Body of pancreas (tissue), 4 donors: ENCODE data around the gene HHEX. TPM values are rescaled to one million over a fixed set of nuclear protein-coding genes. Genes with fewer than 3 reads are reported as not detected.

Source experiments
- ATAC-seq: fragments of 150-250 bp; one replicate; pipeline ENCODE4 v1.9.1; 2016
- DNase-seq, 4 donors: peaks; one replicate each; pipeline ENCODE4 v3.0.0-alpha.2; 2019
- H3K27ac ChIP-seq, 4 donors: fragments of 200-600 bp; sonication (generic); 1 replicate in 3 of 4; 2 replicates in 1 of 4; pipeline versions ENCODE4 v1.5.1 to v1.6.1; 2016 to 2019; ENCODE audit warnings: mild to moderate bottlenecking in 1 of 4, mixed read lengths in 1 of 4, moderate library complexity in 1 of 4
- H3K27me3 ChIP-seq, 2 donors: fragments of 200-600 bp; sonication (generic); one replicate each; pipeline ENCODE4 v1.6.0; 2016; ENCODE audit warnings: mild to moderate bottlenecking in 1 of 2
- H3K36me3 ChIP-seq, 2 donors: fragments of 200-600 bp; sonication (generic); replicated peaks in 1 of 2; 2 replicates each; pipeline ENCODE4 v1.5.1; 2016; ENCODE audit warnings: low read depth in 2 of 2; ENCODE audit not compliant: insufficient read depth in 1 of 2
- H3K4me1 ChIP-seq: fragments of 200-600 bp; sonication (generic); one replicate; pipeline ENCODE4 v1.6.0; 2016
- H3K4me3 ChIP-seq, 2 donors: fragments of 200-600 bp; sonication (generic); 1 replicate in 1 of 2; 2 replicates in 1 of 2; pipeline ENCODE4 v1.5.1; 2016 to 2019
- H3K9me3 ChIP-seq, 3 donors: fragments of 200-600 bp; sonication (generic); 1 replicate in 2 of 3; 2 replicates in 1 of 3; pipeline ENCODE4 v1.5.1; 2016
- POLR2A ChIP-seq, 3 donors: fragments of 450-650 bp; IDR thresholded peaks; one replicate each; pipeline ENCODE4 v1.6.1; 2016; ENCODE audit warnings: antibody characterized with exemption in 3 of 3, mild to moderate bottlenecking in 2 of 3
- WGBS, 2 donors: methylation state at CpG; one replicate each; pipeline ENCODE4 v1.1.5; 2017; 5-methylcytosine and 5-hydroxymethylcytosine counted together
- intact Hi-C: fragments of 100-400 bp; cut with DNase I; formaldehyde crosslinking; loops from one replicate; pipeline ENCODE4 v1.15.1; 2023
- total RNA-seq, 2 donors: library from RNA; depleted of rRNA; stranded (reverse); fragments of >200 nt; gene quantifications; one replicate each; pipeline ENCODE4 v1.1.0, GENCODE V29; 2016
- TF ChIP-seq, protein P1 (sequence below), 7 experiments: fragments of 450-650 bp in 4 of 7; fragments of 200-600 bp in 3 of 7; sonication (generic) in 3 of 7; IDR thresholded peaks; one replicate each; pipeline ENCODE4 v1.5.1; 2016 to 2019; ENCODE audit warnings: antibody characterized with exemption in 7 of 7

HHEX gene
- total RNA-seq, 2 donors from 2014 or later, result 33.5 to 37.9 TPM

- 64 to 86% methylated on average over 4 of the region's 4 CpGs for whole genome bisulfite sequencing, 2 donors
Measured at GRCh38 chr10:92702301-92702916, 12.7 kb downstream of the HHEX start.

DNA sequence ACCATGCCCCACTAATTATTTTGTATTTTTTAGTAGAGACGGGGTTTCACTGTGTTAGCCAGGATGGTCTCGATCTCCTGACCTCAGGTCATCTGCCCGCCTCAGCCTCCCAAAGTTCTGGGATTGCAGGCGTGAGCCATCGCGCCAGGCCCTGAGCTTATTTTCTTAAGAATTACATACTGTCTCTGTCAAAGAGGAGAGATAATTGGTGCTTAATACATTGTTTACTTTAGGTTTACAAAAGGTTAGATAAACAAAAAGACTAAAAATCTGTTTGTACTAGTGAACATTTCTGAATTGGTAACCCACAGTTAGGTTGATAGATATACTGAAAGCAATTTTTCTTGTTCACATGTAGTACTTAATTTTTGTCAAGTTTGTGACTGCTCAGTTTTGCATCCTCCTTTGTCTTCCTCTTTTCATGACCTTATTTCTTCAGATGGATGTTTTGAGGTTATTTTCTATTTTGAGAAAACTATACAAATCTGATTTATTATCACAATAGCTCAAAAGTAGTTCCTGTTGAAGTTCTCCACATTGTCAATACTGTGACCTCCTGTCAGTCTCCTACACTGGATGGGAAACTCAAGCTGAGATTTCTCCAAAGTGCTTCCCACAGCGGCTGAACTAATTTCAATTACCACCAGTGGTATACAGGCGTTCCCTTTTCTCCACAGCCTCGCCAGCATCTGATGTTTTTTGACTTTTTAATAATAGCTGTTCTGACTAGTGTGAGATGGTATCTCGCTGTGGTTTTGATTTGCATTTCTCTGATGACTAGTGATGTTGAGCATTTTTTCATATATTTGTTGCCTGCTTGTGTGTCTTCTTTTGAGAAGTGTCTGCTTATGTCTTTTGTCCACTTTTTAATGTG, 22.5 kb downstream of the HHEX start:
- Histone ChIP-seq H3K27ac (no peak overlapping the region), H3K9me3 (no peaks in the 10 kb centered on the region), H3K4me1 (peaks cover 6% of the 10 kb centered on the region), H3K27me3 (no peaks in the 10 kb centered on the region), H3K4me3 (no peak overlapping the region), H3K36me3 (no peaks in the 10 kb centered on the region)
- 85 to 92% methylated on average over 10 of the region's 10 CpGs for WGBS, 2 donors
- ATAC-seq (no peak), DNase-seq (no peak)
- TF ChIP-seq, protein P1, sequence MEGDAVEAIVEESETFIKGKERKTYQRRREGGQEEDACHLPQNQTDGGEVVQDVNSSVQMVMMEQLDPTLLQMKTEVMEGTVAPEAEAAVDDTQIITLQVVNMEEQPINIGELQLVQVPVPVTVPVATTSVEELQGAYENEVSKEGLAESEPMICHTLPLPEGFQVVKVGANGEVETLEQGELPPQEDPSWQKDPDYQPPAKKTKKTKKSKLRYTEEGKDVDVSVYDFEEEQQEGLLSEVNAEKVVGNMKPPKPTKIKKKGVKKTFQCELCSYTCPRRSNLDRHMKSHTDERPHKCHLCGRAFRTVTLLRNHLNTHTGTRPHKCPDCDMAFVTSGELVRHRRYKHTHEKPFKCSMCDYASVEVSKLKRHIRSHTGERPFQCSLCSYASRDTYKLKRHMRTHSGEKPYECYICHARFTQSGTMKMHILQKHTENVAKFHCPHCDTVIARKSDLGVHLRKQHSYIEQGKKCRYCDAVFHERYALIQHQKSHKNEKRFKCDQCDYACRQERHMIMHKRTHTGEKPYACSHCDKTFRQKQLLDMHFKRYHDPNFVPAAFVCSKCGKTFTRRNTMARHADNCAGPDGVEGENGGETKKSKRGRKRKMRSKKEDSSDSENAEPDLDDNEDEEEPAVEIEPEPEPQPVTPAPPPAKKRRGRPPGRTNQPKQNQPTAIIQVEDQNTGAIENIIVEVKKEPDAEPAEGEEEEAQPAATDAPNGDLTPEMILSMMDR (IDR thresholded peaks at IDR 0.05), result no peak
- TF ChIP-seq POLR2A (IDR thresholded peaks at IDR 0.05), result no peak
- intact Hi-C loops, result no loop called here

More at GRCh38 chr10:92702301-92702916, 12.7 kb downstream of the HHEX start:
- no peaks in the 10 kb centered on the region for H3K27me3 ChIP-seq
- ATAC-seq (no peak), DNase-seq (no peak)
- no peak for TF ChIP-seq POLR2A (IDR thresholded peaks at IDR 0.05)
- TF ChIP-seq, protein P1 (IDR thresholded peaks at IDR 0.05), result no peak
- H3K36me3 ChIP-seq, result no peaks in the 10 kb centered on the region
- H3K4me3 ChIP-seq, result no peak overlapping the region
- no peak overlapping the region for H3K27ac ChIP-seq
- no peaks in the 10 kb centered on the region for H3K9me3 ChIP-seq
- peaks cover 26% of the 10 kb centered on the region for H3K4me1 ChIP-seq
- intact Hi-C loops, result no loop called here

GRCh38 chr10:92714152-92714845, 24.5 kb downstream of the HHEX start:
- Histone ChIP-seq H3K9me3 (no peaks in the 10 kb centered on the region), H3K4me3 (no peak overlapping the region), H3K4me1 (peaks cover 6% of the 10 kb centered on the region), H3K27ac (no peak overlapping the region), H3K36me3 (no peaks in the 10 kb centered on the region), H3K27me3 (no peaks in the 10 kb centered on the region)
- DNase-seq, result no peak
- no peak for TF ChIP-seq POLR2A (IDR thresholded peaks at IDR 0.05)
- TF ChIP-seq, protein P1 (IDR thresholded peaks at IDR 0.05), result no peak
- ATAC-seq, result no peak
- intact Hi-C loops, result no loop called here
- 92 to 95% methylated on average over 4 to 7 of the region's 7 CpGs for WGBS, 2 donors

DNA sequence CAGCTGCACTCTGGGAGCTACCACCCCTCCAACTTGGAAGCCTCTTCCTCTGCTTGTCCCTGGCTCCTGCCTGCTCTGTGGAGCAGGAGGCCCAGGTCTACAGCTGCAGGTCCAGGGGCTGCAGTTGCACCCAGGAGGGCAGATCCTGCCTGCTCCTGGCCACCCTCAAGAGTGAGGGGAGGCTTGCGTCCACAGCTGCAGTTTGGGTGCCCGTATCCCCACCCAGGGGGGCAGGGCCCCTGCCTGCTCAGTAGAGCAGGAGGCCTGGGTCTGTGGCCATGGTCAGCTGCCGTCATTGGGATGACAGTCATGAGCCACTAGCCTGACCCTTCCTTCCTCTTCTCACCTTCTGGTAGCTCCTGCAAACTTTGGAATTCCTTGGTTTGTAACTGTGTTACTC, 25.1 kb downstream of the HHEX start:
- ATAC-seq, result no peak
- WGBS, 2 donors, result 96 to 97% methylated on average over 2 to 3 of the region's 3 CpGs
- no peaks in the 10 kb centered on the region for H3K27me3 ChIP-seq
- no peak overlapping the region for H3K27ac ChIP-seq
- peaks cover 6% of the 10 kb centered on the region for H3K4me1 ChIP-seq
- DNase-seq, result no peak
- intact Hi-C loops, result no loop called here
- no peaks in the 10 kb centered on the region for H3K36me3 ChIP-seq
- no peak overlapping the region for H3K4me3 ChIP-seq
- TF ChIP-seq, protein P1 (IDR thresholded peaks at IDR 0.05), result no peak
- no peak for TF ChIP-seq POLR2A (IDR thresholded peaks at IDR 0.05)
- no peaks in the 10 kb centered on the region for H3K9me3 ChIP-seq
